Esophagus muscularis mucosa (tissue), 4 donors: ENCODE results near the gene CBL.

Experiments used
- EP300 ChIP-seq: sonication (generic); formaldehyde crosslinking; IDR thresholded peaks from one replicate; pipeline ENCODE4 v1.6.1; 2017; ENCODE audit warnings: antibody characterized with exemption
- POLR2A ChIP-seq: fragments of 450-650 bp; IDR thresholded peaks from one replicate; pipeline ENCODE4 v1.6.1; 2017; ENCODE audit warnings: antibody characterized with exemption, moderate library complexity, mild to moderate bottlenecking, low read depth
- POLR2AphosphoS5 ChIP-seq, 2 donors: sonication (generic); formaldehyde crosslinking; IDR thresholded peaks; one replicate each; pipeline ENCODE4 v1.6.1; 2017; ENCODE audit warnings: antibody characterized with exemption in 2 of 2
- TF ChIP-seq, protein P1 (sequence below), 3 experiments: fragments of 200-600 bp in 2 of 3; fragments of 450-650 bp in 1 of 3; sonication (generic) in 2 of 3; IDR thresholded peaks; one replicate each; pipeline ENCODE4 v1.5.1; 2017 to 2019; ENCODE audit warnings: antibody characterized with exemption in 3 of 3, mild to moderate bottlenecking in 2 of 3, moderate library complexity in 1 of 3

DNA sequence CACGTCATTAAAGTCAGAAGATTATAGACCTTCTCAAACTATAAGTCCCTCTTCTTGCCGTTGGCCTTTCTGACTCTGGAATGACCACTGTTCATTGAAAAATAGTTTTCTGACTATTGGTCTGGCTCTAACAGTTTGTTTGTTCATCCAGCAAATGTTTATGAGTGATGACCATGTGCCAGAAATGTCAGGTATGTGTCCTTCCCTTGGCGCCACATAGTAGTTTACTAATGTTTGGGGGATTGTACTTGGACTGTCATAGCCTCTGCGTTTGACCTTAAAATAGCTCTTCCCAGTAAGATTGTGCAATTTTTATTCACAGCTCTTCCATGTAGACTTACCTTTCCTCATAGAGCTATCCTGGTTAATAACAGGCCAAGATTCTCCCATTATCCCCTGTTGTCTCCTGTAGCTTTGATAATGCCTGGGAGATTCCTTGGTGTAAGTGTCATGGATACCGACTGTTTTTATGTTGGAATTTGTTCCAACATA lies 97.1 kb downstream of the CBL start:
- TF ChIP-seq, protein P1, sequence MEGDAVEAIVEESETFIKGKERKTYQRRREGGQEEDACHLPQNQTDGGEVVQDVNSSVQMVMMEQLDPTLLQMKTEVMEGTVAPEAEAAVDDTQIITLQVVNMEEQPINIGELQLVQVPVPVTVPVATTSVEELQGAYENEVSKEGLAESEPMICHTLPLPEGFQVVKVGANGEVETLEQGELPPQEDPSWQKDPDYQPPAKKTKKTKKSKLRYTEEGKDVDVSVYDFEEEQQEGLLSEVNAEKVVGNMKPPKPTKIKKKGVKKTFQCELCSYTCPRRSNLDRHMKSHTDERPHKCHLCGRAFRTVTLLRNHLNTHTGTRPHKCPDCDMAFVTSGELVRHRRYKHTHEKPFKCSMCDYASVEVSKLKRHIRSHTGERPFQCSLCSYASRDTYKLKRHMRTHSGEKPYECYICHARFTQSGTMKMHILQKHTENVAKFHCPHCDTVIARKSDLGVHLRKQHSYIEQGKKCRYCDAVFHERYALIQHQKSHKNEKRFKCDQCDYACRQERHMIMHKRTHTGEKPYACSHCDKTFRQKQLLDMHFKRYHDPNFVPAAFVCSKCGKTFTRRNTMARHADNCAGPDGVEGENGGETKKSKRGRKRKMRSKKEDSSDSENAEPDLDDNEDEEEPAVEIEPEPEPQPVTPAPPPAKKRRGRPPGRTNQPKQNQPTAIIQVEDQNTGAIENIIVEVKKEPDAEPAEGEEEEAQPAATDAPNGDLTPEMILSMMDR (IDR thresholded peaks at IDR 0.05), result no peak
- TF ChIP-seq EP300 (no peak), POLR2AphosphoS5 (IDR thresholded peaks at IDR 0.05) (peak in 1 of 2 donors; percentile 52), POLR2A (no peak)
